Measurements from ENCODE around the gene TUBA3E.

DNA sequence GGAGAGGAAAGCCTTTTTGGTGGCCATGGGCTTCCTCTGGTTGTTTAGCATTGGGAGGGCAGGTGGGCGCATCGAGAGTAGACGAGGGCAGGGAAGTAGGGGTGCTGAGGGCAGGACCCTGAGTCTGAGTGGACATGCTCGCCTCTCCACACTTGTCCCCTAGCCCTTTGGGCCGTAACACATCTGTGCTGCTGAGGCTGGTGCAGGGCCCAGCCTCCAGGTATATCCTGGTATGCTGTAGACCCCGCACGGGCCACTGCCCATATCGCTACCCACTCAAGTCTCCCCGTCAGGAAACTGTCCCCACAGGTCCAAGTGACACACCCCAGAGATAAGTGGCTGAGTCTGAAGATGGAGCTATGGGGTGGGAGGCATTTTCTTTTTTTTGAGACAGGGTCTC lies 39.6 kb downstream of the TUBA3E start:
- TF ChIP-seq POLR2A (IDR thresholded peaks at IDR 0.05; ENCODE audit: low read depth, low read length) (no peak), POLR2AphosphoS5 (IDR thresholded peaks at IDR 0.05; ENCODE audit: low read depth, low read length) (no peak), TAF1 (IDR thresholded peaks at IDR 0.05; ENCODE audit: borderline replicate concordance, low read depth, low read length) (no peak)
